ENCODE results near the gene GMPR.

Gene GMPR

GRCh38 chr6:16333580-16333979, 95.2 kb downstream of the GMPR start:
- no peak for DNase-seq

- DNase-seq = no peak
Observed at GRCh38 chr6:16334671-16335070, 96.3 kb downstream of the GMPR start.

- DNase-seq = no peak
Observed at GRCh38 chr6:16335176-16335575, 96.8 kb downstream of the GMPR start.

- no peak for DNase-seq
Observed at GRCh38 chr6:16336056-16336818, 97.8 kb downstream of the GMPR start.

GRCh38 chr6:16336911-16337294, 98.5 kb downstream of the GMPR start:
- DNase-seq = no peak

- DNase-seq = no peak
Observed at GRCh38 chr6:16337295-16337975, 99.0 kb downstream of the GMPR start.

- DNase-seq = no peak
Observed at GRCh38 chr6:16338577-16339264, 100.3 kb downstream of the GMPR start.

GRCh38 chr6:16339265-16339587, 100.8 kb downstream of the GMPR start:
- DNase-seq = no peak

GRCh38 chr6:16343593-16343992, 105.2 kb downstream of the GMPR start:
- DNase-seq = no peak

- DNase-seq = no peak
Observed at GRCh38 chr6:16344756-16345155, 106.4 kb downstream of the GMPR start.

Measured in central memory CD4-positive, alpha-beta T cell (primary cell).